Upper lobe of left lung (tissue), 6 donors: ENCODE measurements around the gene EXOC4. TPM values are rescaled to one million over a fixed set of nuclear protein-coding genes. Genes with fewer than 3 reads are reported as not detected.

ENCODE experiments used
- ATAC-seq, 2 donors: fragments of 200-7000 bp; cut with Tn5 transposase; one replicate each; pipeline ENCODE4 v1.9.1; 2022; ENCODE audit warnings: mild to moderate bottlenecking in 2 of 2, moderate library complexity in 2 of 2; ENCODE audit not compliant: low FRiP score in 2 of 2
- DNase-seq, 2 donors: peaks; one replicate each; pipeline ENCODE4 v3.0.0-alpha.2; 2019 to 2020
- H3K27ac ChIP-seq, 4 donors: fragments of 200-600 bp; sonication (generic); one replicate each; pipeline ENCODE4 v1.5.1; 2016 to 2019
- H3K27me3 ChIP-seq, 4 donors: fragments of 200-600 bp; sonication (generic); one replicate each; pipeline ENCODE4 v1.5.1; 2017 to 2019
- H3K36me3 ChIP-seq, 4 donors: fragments of 200-600 bp; sonication (generic); one replicate each; pipeline ENCODE4 v1.5.1; 2016 to 2019
- H3K4me1 ChIP-seq, 4 donors: fragments of 200-600 bp; sonication (generic); one replicate each; pipeline ENCODE4 v1.5.1; 2018 to 2019
- H3K4me3 ChIP-seq, 4 donors: fragments of 200-600 bp; sonication (generic); one replicate each; pipeline ENCODE4 v1.5.1; 2017 to 2019; ENCODE audit warnings: mild to moderate bottlenecking in 2 of 4, moderate library complexity in 1 of 4
- H3K9me3 ChIP-seq, 4 donors: fragments of 200-600 bp; sonication (generic); one replicate each; pipeline ENCODE4 v1.5.1; 2018 to 2019
- EP300 ChIP-seq, 4 donors: sonication (generic); formaldehyde crosslinking; IDR thresholded peaks; one replicate each; pipeline ENCODE4 v1.5.1; 2017; ENCODE audit warnings: antibody characterized with exemption in 4 of 4, control low read depth in 2 of 4
- POLR2A ChIP-seq, 4 donors: fragments of 450-650 bp; IDR thresholded peaks; one replicate each; pipeline ENCODE4 v1.5.1; 2016 to 2017; ENCODE audit warnings: antibody characterized with exemption in 4 of 4, mild to moderate bottlenecking in 2 of 4
- POLR2AphosphoS5 ChIP-seq, 2 donors: sonication (generic); formaldehyde crosslinking; IDR thresholded peaks; one replicate each; pipeline ENCODE4 v1.5.1; 2017; ENCODE audit warnings: antibody characterized with exemption in 2 of 2
- WGBS, 2 donors: methylation state at CpG; one replicate each; pipeline ENCODE4 v1.1.5; 2017 to 2018; 5-methylcytosine and 5-hydroxymethylcytosine counted together
- total RNA-seq, 6 donors: library from RNA; depleted of rRNA in 4 of 6; stranded (reverse); fragments of >200 nt in 4 of 6; gene quantifications; one replicate each; pipeline versions ENCODE4 v1.1.0 to v1.2.1, GENCODE V29; 2016 to 2021
- TF ChIP-seq, protein P1 (sequence below), 6 experiments: fragments of 450-650 bp in 4 of 6; fragments of 200-600 bp in 2 of 6; sonication (generic) in 2 of 6; IDR thresholded peaks; one replicate each; pipeline ENCODE4 v1.5.1; 2016 to 2019; ENCODE audit warnings: antibody characterized with exemption in 6 of 6
- donor health status: DM: no; HTN: no; CAD: no; lungs with moderate emphysema.
- donor health status: DM: no; HTN: yes; CAD: no; lungs with severe emphysema.

Gene EXOC4
- total RNA-seq, 6 donors from 2014 or later = 56.3 to 325 (median 99.4) TPM

DNA sequence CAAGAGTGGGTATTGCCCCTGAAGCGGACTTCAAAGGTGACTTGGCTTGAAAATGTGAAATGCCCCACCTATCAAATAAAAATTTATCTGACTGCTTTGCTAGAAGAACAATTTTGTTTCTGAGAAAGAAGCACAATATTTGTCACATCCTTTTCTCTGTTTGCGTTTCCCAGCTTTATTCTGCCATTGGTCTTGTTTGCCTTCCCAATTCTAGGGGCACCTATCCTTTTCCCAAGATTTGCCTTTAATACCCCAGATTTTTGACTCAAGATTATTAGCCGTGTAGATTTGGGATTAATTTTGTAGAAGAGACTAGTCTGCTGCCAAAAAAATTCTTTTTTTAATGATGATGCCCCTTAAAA lies 764.0 kb downstream of the EXOC4 start:
- no peak for DNase-seq
- Histone ChIP-seq H3K36me3 (no peaks in the 10 kb centered on the region), H3K4me1 (no peaks in the 10 kb centered on the region), H3K27ac (no peak overlapping the region), H3K27me3 (no peaks in the 10 kb centered on the region), H3K9me3 (no peaks in the 10 kb centered on the region), H3K4me3 (no peak overlapping the region)
- TF ChIP-seq POLR2A (IDR thresholded peaks at IDR 0.05) (no peak), POLR2AphosphoS5 (IDR thresholded peaks at IDR 0.05) (no peak), EP300 (IDR thresholded peaks at IDR 0.05) (no peak)
- TF ChIP-seq, protein P1, sequence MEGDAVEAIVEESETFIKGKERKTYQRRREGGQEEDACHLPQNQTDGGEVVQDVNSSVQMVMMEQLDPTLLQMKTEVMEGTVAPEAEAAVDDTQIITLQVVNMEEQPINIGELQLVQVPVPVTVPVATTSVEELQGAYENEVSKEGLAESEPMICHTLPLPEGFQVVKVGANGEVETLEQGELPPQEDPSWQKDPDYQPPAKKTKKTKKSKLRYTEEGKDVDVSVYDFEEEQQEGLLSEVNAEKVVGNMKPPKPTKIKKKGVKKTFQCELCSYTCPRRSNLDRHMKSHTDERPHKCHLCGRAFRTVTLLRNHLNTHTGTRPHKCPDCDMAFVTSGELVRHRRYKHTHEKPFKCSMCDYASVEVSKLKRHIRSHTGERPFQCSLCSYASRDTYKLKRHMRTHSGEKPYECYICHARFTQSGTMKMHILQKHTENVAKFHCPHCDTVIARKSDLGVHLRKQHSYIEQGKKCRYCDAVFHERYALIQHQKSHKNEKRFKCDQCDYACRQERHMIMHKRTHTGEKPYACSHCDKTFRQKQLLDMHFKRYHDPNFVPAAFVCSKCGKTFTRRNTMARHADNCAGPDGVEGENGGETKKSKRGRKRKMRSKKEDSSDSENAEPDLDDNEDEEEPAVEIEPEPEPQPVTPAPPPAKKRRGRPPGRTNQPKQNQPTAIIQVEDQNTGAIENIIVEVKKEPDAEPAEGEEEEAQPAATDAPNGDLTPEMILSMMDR (IDR thresholded peaks at IDR 0.05) = no peak
- no peak for ATAC-seq
- WGBS, 2 donors = 88 to 91% methylated on average over 3 of the region's 3 CpGs

DNA sequence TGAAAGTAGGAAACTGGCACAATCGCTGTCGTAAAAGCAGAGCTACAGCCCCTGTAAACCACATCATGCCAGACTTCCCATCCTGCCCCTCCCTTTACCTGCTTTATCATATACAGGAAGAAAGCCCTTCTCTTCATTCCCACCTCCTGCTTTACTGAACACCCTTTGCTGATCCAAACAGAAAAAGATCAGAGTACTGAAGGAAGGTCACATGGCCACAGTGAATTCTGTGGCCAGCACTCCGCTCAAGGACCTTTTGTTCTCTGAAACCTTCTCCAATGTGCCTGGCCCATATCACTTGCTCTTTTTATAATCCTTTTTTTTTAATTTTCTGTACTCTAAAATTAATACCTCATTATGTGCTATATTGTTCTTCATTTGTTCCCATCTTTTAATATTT lies 765.4 kb downstream of the EXOC4 start:
- H3K27me3 ChIP-seq = no peaks in the 10 kb centered on the region
- H3K36me3 ChIP-seq = no peaks in the 10 kb centered on the region
- DNase-seq = no peak
- no peak overlapping the region for H3K27ac ChIP-seq
- no peaks in the 10 kb centered on the region for H3K9me3 ChIP-seq
- H3K4me1 ChIP-seq = peaks cover 0 to 4% (median 0%) of the 10 kb centered on the region in 4 donors
- no peak overlapping the region for H3K4me3 ChIP-seq
- ATAC-seq = no peak
- WGBS, 2 donors = 93 to 96% methylated on average over 3 of the region's 3 CpGs
- TF ChIP-seq POLR2A (IDR thresholded peaks at IDR 0.05) = no peak
- no peak for TF ChIP-seq POLR2AphosphoS5 (IDR thresholded peaks at IDR 0.05)
- TF ChIP-seq EP300 (IDR thresholded peaks at IDR 0.05) = no peak
- TF ChIP-seq, protein P1 (IDR thresholded peaks at IDR 0.05) = no peak

- ATAC-seq (no peak), DNase-seq (no peak)
- H3K27ac ChIP-seq = no peak overlapping the region
- H3K9me3 ChIP-seq = no peaks in the 10 kb centered on the region
- WGBS, 2 donors = 50 to 96% methylated on average over 2 of the region's 2 CpGs
- no peaks in the 10 kb centered on the region for H3K36me3 ChIP-seq
- no peak overlapping the region for H3K4me3 ChIP-seq
- H3K4me1 ChIP-seq = peaks cover 0 to 4% (median 0%) of the 10 kb centered on the region in 4 donors
- TF ChIP-seq POLR2A (IDR thresholded peaks at IDR 0.05) (no peak), POLR2AphosphoS5 (IDR thresholded peaks at IDR 0.05) (no peak), EP300 (IDR thresholded peaks at IDR 0.05) (no peak)
- TF ChIP-seq, protein P1 (IDR thresholded peaks at IDR 0.05) = no peak
- no peaks in the 10 kb centered on the region for H3K27me3 ChIP-seq
These were observed 766.4 kb downstream of the EXOC4 start for GRCh38 chr7:134019251-134019650.

DNA sequence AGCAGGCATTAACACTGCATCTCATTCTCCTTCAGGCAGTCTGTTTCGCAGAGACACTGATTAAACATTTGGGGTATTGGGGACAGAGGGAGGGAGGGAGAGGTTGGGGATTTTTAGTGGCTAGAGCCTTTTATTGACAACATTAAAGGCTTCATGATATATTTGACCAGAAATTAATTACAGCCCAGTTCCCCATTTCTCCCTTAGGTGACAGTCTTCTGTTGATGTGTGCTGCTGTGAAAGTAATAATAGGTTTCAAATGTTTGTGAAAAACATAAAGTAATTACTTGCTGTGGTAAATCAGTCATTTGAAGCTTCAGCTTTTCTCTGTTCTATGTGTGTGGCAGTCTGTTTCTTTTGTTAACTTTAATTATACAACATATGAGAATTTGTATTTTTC lies 769.0 kb downstream of the EXOC4 start:
- WGBS, 2 donors = 100% methylated on average over 1 of the region's 1 CpG

More for the DNA sequence above, 769.0 kb downstream of the EXOC4 start:
- Histone ChIP-seq H3K9me3 (no peaks in the 10 kb centered on the region), H3K27me3 (no peaks in the 10 kb centered on the region), H3K4me1 (peaks cover 0 to 4% (median 0%) of the 10 kb centered on the region in 4 donors), H3K27ac (no peak overlapping the region), H3K36me3 (no peaks in the 10 kb centered on the region), H3K4me3 (no peak overlapping the region)
- TF ChIP-seq, protein P1 (IDR thresholded peaks at IDR 0.05) = no peak
- TF ChIP-seq EP300 (IDR thresholded peaks at IDR 0.05) (no peak), POLR2AphosphoS5 (IDR thresholded peaks at IDR 0.05) (no peak), POLR2A (IDR thresholded peaks at IDR 0.05) (no peak)
- ATAC-seq (no peak), DNase-seq (no peak)
